GM12892 (cell line): ENCODE measurements around the gene URM1.

Experiments
- POLR2A ChIP-seq: IDR thresholded peaks from 2 replicates; pipeline ENCODE4 v1.6.1; 2011; ENCODE audit warnings: low read depth, low read length, control low read depth
- POLR2AphosphoS5 ChIP-seq: IDR thresholded peaks from 2 replicates; pipeline ENCODE4 v1.6.1; 2011; ENCODE audit warnings: low read depth, low read length, control low read depth

DNA sequence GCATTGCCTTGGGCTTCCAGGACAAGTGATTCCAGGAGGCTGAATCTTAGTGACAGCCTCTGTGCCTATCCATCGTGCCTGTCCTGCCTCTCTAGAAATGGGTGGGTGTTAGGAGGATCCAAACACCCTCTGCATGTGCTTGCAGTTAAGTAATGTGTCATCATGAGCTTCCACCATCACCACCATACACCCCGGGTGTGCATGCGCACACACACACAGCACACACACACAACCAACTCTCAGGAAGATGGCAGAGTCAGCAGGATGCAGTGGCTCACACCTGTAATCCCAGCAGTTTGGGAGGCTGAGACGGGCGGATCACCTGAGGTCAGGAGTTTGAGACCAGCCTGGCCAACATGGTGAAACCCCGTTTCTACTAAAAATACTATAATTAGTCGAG is 26.7 kb downstream of the URM1 start:
- TF ChIP-seq POLR2AphosphoS5 (no peak), POLR2A (no peak)
